Activated naive CD8-positive, alpha-beta T cell treated with anti-CD3 and anti-CD28 coated beads for 36 hours (primary cell): ENCODE measurements around the gene MGAT5. TPM values are rescaled to one million over a fixed set of nuclear protein-coding genes. Genes with fewer than 3 reads are reported as not detected.

ENCODE experiments used
- DNase-seq: peaks from one replicate; pipeline ENCODE4 v3.0.0; 2021
- H3K27ac Mint-ChIP-seq: one replicate; pipeline ENCODE4 v1.8.0; 2022; ENCODE audit warnings: mild to moderate bottlenecking, moderate library complexity, mixed read lengths
- H3K27me3 Mint-ChIP-seq: one replicate; pipeline ENCODE4 v1.8.0; 2022; ENCODE audit warnings: mild to moderate bottlenecking, mixed read lengths
- H3K36me3 Mint-ChIP-seq: one replicate; pipeline ENCODE4 v1.8.0; 2021; ENCODE audit warnings: mild to moderate bottlenecking, mixed read lengths
- H3K4me1 Mint-ChIP-seq: one replicate; pipeline ENCODE4 v1.8.0; 2021; ENCODE audit warnings: mixed read lengths
- H3K4me3 Mint-ChIP-seq: one replicate; pipeline ENCODE4 v1.8.0; 2022; ENCODE audit warnings: mild to moderate bottlenecking, moderate library complexity, mixed read lengths
- H3K9me3 Mint-ChIP-seq: one replicate; pipeline ENCODE4 v1.8.0; 2022; ENCODE audit warnings: mixed read lengths
- total RNA-seq, 2 experiments: library from RNA; stranded (reverse); gene quantifications; one replicate each; pipeline ENCODE4 v1.2.3, GENCODE V29; 2021

The MGAT5 gene, protein sequence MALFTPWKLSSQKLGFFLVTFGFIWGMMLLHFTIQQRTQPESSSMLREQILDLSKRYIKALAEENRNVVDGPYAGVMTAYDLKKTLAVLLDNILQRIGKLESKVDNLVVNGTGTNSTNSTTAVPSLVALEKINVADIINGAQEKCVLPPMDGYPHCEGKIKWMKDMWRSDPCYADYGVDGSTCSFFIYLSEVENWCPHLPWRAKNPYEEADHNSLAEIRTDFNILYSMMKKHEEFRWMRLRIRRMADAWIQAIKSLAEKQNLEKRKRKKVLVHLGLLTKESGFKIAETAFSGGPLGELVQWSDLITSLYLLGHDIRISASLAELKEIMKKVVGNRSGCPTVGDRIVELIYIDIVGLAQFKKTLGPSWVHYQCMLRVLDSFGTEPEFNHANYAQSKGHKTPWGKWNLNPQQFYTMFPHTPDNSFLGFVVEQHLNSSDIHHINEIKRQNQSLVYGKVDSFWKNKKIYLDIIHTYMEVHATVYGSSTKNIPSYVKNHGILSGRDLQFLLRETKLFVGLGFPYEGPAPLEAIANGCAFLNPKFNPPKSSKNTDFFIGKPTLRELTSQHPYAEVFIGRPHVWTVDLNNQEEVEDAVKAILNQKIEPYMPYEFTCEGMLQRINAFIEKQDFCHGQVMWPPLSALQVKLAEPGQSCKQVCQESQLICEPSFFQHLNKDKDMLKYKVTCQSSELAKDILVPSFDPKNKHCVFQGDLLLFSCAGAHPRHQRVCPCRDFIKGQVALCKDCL
- 10 to 100 TPM; 34.0 to 34.5 TPM for total RNA-seq

DNA sequence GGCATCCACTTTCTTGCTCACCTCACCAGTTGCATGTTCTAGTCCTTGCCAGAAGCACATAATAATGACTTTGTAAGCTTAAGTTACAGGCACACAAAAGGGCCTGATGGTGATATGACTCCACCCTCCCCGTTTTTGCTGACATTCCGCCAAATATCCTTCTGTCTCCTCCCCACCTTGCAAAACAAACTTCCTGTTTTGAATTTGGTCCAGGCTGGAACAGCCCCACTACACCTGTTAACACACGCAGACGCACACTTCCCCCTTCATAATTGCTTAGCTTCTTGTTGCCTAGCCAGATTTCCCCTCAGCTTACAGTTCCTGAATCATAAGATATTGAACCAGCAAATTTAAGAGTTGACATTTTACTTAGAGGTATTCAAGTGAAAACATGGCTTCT, at the start of gene MGAT5:
Gene MGAT5 (plus strand): TSS at position 269 of the 400 bp plus-strand sequence. CDS start 332 bp downstream, outside the sequence.
- Mint-ChIP-seq H3K27ac (no peak within 1 kb of the TSS), H3K27me3 (no peaks in the 10 kb centered on the region), H3K4me1 (peaks cover 90% of the 10 kb centered on the region), H3K36me3 (peaks cover 27% of the 10 kb centered on the region), H3K9me3 (no peaks in the 10 kb centered on the region), H3K4me3 (no peak within 1 kb of the TSS)
- DNase-seq, result no peak

GRCh38 chr2:134205087-134205486, 48.8 kb upstream of the MGAT5 start:
- Mint-ChIP-seq H3K4me3 (no peak overlapping the region), H3K27ac (no peak overlapping the region), H3K27me3 (no peaks in the 10 kb centered on the region), H3K9me3 (no peaks in the 10 kb centered on the region), H3K36me3 (peaks cover 3% of the 10 kb centered on the region), H3K4me1 (peaks cover 16% of the 10 kb centered on the region)
- no peak for DNase-seq

DNA sequence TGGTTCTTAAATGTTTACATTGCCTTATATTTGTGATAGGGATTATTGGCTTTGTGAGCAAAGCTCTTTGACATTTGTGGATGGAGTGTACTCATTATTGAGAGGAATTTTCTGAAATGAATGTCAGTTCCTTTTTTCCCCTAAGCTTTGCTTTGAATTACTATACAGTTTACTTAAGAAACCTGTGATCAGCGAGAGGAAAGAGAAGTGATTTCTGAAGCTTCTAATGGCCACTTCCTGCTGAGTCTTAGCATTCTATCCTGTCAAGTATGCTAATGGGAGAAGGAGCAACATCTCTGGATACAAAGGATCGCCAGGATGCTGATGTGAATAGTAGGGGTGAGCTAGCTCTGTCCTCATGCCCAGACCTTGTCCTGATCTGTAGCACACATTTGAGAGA, 47.8 kb upstream of the MGAT5 start:
- Mint-ChIP-seq H3K27ac (no peak overlapping the region), H3K4me3 (no peak overlapping the region), H3K9me3 (no peaks in the 10 kb centered on the region), H3K4me1 (peaks cover 12% of the 10 kb centered on the region), H3K36me3 (peaks cover 3% of the 10 kb centered on the region), H3K27me3 (no peaks in the 10 kb centered on the region)
- DNase-seq, result no peak

DNA sequence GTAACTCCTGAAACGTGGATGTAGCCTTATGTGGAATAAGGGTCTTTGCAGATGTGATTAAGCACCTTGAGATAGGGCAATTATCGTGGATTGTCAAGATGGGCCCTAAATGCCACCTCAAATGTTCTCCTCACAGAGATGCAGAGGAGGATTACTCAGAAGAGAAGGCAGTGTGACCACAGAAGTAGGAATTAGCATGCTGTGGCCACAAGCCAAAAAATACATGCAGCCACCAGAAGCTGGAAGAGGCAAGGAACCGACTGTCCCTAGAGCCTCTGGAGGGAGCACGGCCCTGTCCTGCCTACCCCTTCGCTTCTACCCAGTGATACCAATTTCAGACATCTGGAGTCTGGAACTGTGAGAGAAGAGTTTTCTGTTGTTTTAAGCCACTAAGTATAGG, 47.3 kb upstream of the MGAT5 start:
- DNase-seq, result peak; percentile 14
- Mint-ChIP-seq H3K27ac (no peak overlapping the region), H3K27me3 (no peaks in the 10 kb centered on the region), H3K4me3 (no peak overlapping the region), H3K36me3 (peaks cover 2% of the 10 kb centered on the region), H3K9me3 (no peaks in the 10 kb centered on the region), H3K4me1 (peaks cover 12% of the 10 kb centered on the region)

DNA sequence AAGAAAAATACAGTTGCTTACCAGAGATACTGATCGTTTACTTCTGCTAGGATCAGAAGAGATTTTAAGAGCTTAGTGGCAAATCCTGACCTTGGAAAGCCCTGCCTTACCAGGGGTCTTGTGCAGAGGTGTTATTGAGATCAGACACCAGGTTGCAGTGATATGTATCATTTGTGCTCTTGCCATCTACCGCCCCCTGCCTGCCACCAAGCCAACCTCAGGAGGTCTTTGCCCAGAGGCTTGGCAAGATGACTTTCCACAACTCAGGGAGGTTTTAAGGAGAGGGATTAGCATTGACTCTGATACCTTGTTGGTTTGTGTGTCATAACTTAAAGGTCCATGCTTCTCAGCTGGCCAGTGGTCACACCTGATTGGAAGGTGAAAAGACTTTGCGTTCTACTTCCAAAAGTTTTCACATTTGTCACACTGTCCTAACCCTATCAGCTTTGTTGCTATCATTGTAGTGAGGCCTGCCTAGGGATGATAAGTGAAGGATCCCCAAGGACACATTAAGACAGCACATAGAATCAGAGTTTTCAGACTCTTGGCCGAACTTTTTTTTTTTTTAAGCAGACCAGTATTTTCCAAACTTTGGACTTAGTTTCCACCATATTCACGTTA, 46.2 kb upstream of the MGAT5 start:
- Mint-ChIP-seq H3K27ac (no peak overlapping the region), H3K4me3 (no peak overlapping the region), H3K27me3 (no peaks in the 10 kb centered on the region), H3K9me3 (no peaks in the 10 kb centered on the region), H3K4me1 (peaks cover 14% of the 10 kb centered on the region), H3K36me3 (no peaks in the 10 kb centered on the region)
- DNase-seq, result peak; percentile 54

- DNase-seq, result no peak
- Mint-ChIP-seq H3K4me1 (peaks cover 14% of the 10 kb centered on the region), H3K4me3 (no peak overlapping the region), H3K36me3 (peaks cover 3% of the 10 kb centered on the region), H3K9me3 (no peaks in the 10 kb centered on the region), H3K27ac (no peak overlapping the region), H3K27me3 (no peaks in the 10 kb centered on the region)
Measured at GRCh38 chr2:134208825-134209224, 45.0 kb upstream of the MGAT5 start.

- peaks cover 8% of the 10 kb centered on the region for H3K9me3 Mint-ChIP-seq
- DNase-seq, result no peak
- no peak overlapping the region for H3K27ac Mint-ChIP-seq
- H3K4me3 Mint-ChIP-seq, result no peak overlapping the region
- H3K36me3 Mint-ChIP-seq, result peaks cover 19% of the 10 kb centered on the region
- H3K4me1 Mint-ChIP-seq, result peaks cover 25% of the 10 kb centered on the region
- no peaks in the 10 kb centered on the region for H3K27me3 Mint-ChIP-seq
Measured at GRCh38 chr2:134212746-134213145, 41.1 kb upstream of the MGAT5 start.

- Mint-ChIP-seq H3K4me3 (no peak overlapping the region), H3K27ac (peak overlapping the region; percentile 95)
- DNase-seq, result no peak
Measured at GRCh38 chr2:134216152-134216829, 37.6 kb upstream of the MGAT5 start.

GRCh38 chr2:134217351-134217750, 36.5 kb upstream of the MGAT5 start:
- Mint-ChIP-seq H3K4me3 (peak overlapping the region; percentile 35), H3K4me1 (peaks cover 60% of the 10 kb centered on the region), H3K36me3 (peaks cover 23% of the 10 kb centered on the region), H3K27ac (peak overlapping the region; percentile 95), H3K9me3 (peaks cover 8% of the 10 kb centered on the region), H3K27me3 (no peaks in the 10 kb centered on the region)
- DNase-seq, result no peak

More at GRCh38 chr2:134216152-134216829, 37.6 kb upstream of the MGAT5 start:
- H3K27me3 Mint-ChIP-seq, result no peaks in the 10 kb centered on the region
- peaks cover 8% of the 10 kb centered on the region for H3K9me3 Mint-ChIP-seq
- H3K36me3 Mint-ChIP-seq, result peaks cover 23% of the 10 kb centered on the region
- H3K4me1 Mint-ChIP-seq, result peaks cover 59% of the 10 kb centered on the region

DNA sequence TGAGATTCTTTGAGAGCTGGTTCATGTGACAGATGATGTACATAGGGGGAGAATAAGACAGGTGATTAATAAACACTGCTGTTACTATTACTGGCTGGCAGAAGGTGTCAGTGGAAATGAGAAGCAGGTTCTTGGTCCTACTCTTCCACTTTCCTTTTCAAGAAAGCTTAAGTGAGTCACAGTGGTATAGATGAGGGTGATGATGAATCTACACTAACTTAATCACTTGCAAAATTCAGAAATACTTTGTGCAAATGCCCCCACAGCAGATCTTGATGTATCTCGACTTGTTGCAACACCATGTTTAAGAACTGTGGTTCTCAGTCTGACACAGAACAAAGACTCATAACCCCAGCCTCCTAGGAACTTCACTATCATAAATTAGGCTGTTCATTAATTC, 35.9 kb upstream of the MGAT5 start:
- H3K27ac Mint-ChIP-seq, result peak overlapping the region; percentile 95
- H3K27me3 Mint-ChIP-seq, result no peaks in the 10 kb centered on the region
- H3K4me3 Mint-ChIP-seq, result peak overlapping the region; percentile 66
- DNase-seq, result peak; percentile 34
- H3K36me3 Mint-ChIP-seq, result peaks cover 23% of the 10 kb centered on the region
- peaks cover 56% of the 10 kb centered on the region for H3K4me1 Mint-ChIP-seq
- H3K9me3 Mint-ChIP-seq, result peaks cover 8% of the 10 kb centered on the region

DNA sequence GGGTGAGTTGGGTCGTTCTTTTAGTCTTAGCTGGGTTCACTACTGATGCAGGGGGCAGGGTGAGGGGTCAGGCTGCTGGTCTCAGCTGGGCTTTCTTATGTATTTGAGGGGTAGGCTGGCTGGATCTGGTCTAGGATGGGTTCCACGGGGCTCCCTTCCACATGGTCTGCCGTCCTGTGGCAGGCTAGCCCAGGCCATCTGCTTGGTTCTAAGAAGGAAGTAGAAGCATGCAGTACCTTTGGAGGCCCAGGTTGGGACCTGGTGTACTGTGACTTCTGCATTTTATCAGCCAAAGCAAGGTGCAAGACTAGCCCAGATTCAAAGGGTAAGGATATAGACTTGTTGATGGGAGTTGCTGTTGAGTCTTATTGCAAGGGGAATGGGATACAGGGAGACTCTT, 35.5 kb upstream of the MGAT5 start:
- H3K9me3 Mint-ChIP-seq, result peaks cover 8% of the 10 kb centered on the region
- H3K36me3 Mint-ChIP-seq, result peaks cover 20% of the 10 kb centered on the region
- H3K27ac Mint-ChIP-seq, result peak overlapping the region; percentile 95
- H3K4me3 Mint-ChIP-seq, result peak overlapping the region; percentile 66
- peaks cover 58% of the 10 kb centered on the region for H3K4me1 Mint-ChIP-seq
- H3K27me3 Mint-ChIP-seq, result no peaks in the 10 kb centered on the region
- no peak for DNase-seq

GRCh38 chr2:134218930-134219658, 34.8 kb upstream of the MGAT5 start:
- peak overlapping the region; percentile 95 for H3K27ac Mint-ChIP-seq
- no peak for DNase-seq
- no peaks in the 10 kb centered on the region for H3K27me3 Mint-ChIP-seq
- peak overlapping the region; percentile 66 for H3K4me3 Mint-ChIP-seq
- peaks cover 61% of the 10 kb centered on the region for H3K4me1 Mint-ChIP-seq
- peaks cover 20% of the 10 kb centered on the region for H3K36me3 Mint-ChIP-seq
- H3K9me3 Mint-ChIP-seq, result peaks cover 8% of the 10 kb centered on the region

DNA sequence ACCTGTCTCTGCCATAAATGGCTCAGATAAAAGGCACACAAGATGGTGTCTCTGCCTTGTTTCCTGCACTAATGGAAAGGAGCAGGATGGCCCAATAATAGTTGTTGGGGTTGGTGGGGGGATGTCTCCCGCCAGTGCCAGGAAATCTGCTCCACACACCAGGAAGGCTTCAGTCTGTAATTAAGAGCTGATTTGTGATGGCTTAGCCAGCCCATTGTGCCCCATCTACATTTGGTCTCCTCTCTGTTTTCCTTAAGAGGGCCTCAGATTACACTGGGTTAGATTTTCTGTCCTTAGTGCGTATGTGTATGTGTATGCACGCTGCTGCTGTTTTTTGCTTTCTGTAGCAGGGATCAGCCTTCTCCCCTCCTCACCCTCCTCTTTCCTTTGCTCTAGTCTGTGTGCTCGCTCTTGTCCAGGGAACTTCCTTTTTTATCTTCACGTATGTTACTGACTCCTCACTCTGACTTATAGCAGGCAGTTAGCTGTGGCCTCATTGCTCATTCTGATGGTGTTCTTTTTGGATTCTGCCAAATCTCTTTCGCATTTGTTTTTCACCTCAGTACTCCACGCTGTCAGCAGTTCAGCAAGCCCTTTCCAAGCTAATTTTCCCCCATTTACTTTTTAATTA, 33.4 kb upstream of the MGAT5 start:
- H3K4me3 Mint-ChIP-seq, result no peak overlapping the region
- no peaks in the 10 kb centered on the region for H3K27me3 Mint-ChIP-seq
- H3K9me3 Mint-ChIP-seq, result no peaks in the 10 kb centered on the region
- H3K36me3 Mint-ChIP-seq, result peaks cover 7% of the 10 kb centered on the region
- DNase-seq, result no peak
- no peak overlapping the region for H3K27ac Mint-ChIP-seq
- peaks cover 71% of the 10 kb centered on the region for H3K4me1 Mint-ChIP-seq

DNA sequence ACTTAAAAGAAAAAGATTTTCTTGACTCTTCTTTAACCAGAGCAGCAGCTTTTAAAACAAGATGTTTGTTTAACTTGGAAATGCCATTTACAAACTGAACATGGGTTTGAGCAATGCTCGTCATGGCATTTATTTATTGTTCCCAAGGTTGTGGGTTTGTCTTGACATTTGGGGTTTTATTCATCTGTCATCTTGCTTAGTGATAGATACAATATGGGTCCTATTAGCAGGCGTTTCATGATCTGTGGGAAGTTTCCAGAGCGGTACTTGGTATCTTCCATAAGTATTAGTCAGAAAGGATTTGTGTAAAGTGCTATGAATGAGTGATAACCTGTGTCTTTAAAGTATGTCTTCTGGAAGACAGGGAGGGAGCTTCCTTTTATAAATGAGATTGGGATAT, 29.9 kb upstream of the MGAT5 start:
- no peak overlapping the region for H3K4me3 Mint-ChIP-seq
- DNase-seq, result no peak
- no peaks in the 10 kb centered on the region for H3K27me3 Mint-ChIP-seq
- peaks cover 19% of the 10 kb centered on the region for H3K36me3 Mint-ChIP-seq
- H3K27ac Mint-ChIP-seq, result no peak overlapping the region
- peaks cover 55% of the 10 kb centered on the region for H3K4me1 Mint-ChIP-seq
- peaks cover 14% of the 10 kb centered on the region for H3K9me3 Mint-ChIP-seq
